HCEC 1CT (cell line): ENCODE measurements around the gene DLGAP1.

ENCODE experiments used
- DNase-seq: peaks from one replicate; pipeline ENCODE4 v3.0.0-alpha.2; 2017

Gene DLGAP1

GRCh38 chr18:4285525-4285924, 169.6 kb downstream of the DLGAP1 start:
- no peak for DNase-seq

GRCh38 chr18:4284528-4284927, 170.6 kb downstream of the DLGAP1 start:
- DNase-seq, result no peak

GRCh38 chr18:4283746-4284291, 171.3 kb downstream of the DLGAP1 start:
- no peak for DNase-seq

GRCh38 chr18:4282954-4283353, 172.2 kb downstream of the DLGAP1 start:
- DNase-seq, result no peak

GRCh38 chr18:4276953-4277585, 178.0 kb downstream of the DLGAP1 start:
- DNase-seq, result no peak

- no peak for DNase-seq
Measured at GRCh38 chr18:4271952-4272351, 183.2 kb downstream of the DLGAP1 start.

GRCh38 chr18:4270988-4271387, 184.1 kb downstream of the DLGAP1 start:
- no peak for DNase-seq

GRCh38 chr18:4270016-4270415, 185.1 kb downstream of the DLGAP1 start:
- no peak for DNase-seq

- DNase-seq, result no peak
Measured at GRCh38 chr18:4267641-4268040, 187.5 kb downstream of the DLGAP1 start.

GRCh38 chr18:4264347-4264791, 190.7 kb downstream of the DLGAP1 start:
- no peak for DNase-seq

- no peak for DNase-seq
Measured at GRCh38 chr18:4260107-4260506, 195.0 kb downstream of the DLGAP1 start.

GRCh38 chr18:4256766-4257417, 198.2 kb downstream of the DLGAP1 start:
- no peak for DNase-seq

GRCh38 chr18:4254840-4255239, 200.3 kb downstream of the DLGAP1 start:
- no peak for DNase-seq

GRCh38 chr18:4252829-4253228, 202.3 kb downstream of the DLGAP1 start:
- no peak for DNase-seq

GRCh38 chr18:4251873-4252272, 203.2 kb downstream of the DLGAP1 start:
- no peak for DNase-seq

- no peak for DNase-seq
Measured at GRCh38 chr18:4251206-4251605, 203.9 kb downstream of the DLGAP1 start.

- DNase-seq, result no peak
Measured at GRCh38 chr18:4250141-4250540, 205.0 kb downstream of the DLGAP1 start.

- no peak for DNase-seq
Measured at GRCh38 chr18:4248686-4249085, 206.4 kb downstream of the DLGAP1 start.

- no peak for DNase-seq
Measured at GRCh38 chr18:4246374-4246773, 208.7 kb downstream of the DLGAP1 start.

- no peak for DNase-seq
Measured at GRCh38 chr18:4245456-4245855, 209.7 kb downstream of the DLGAP1 start.

- no peak for DNase-seq
Measured at GRCh38 chr18:4242431-4243161, 212.5 kb downstream of the DLGAP1 start.

GRCh38 chr18:4241090-4241617, 214.0 kb downstream of the DLGAP1 start:
- no peak for DNase-seq

GRCh38 chr18:4238966-4239365, 216.1 kb downstream of the DLGAP1 start:
- no peak for DNase-seq

GRCh38 chr18:4237664-4238041, 217.5 kb downstream of the DLGAP1 start:
- no peak for DNase-seq
